Vagina (tissue), 2 donors: ENCODE data around the gene MLKL. TPM values are rescaled to one million over a fixed set of nuclear protein-coding genes. Genes with fewer than 3 reads are reported as not detected.

Experiments used
- DNase-seq, 2 donors: peaks; one replicate each; pipeline ENCODE4 v3.0.0-alpha.2; 2017; ENCODE audit errors: extremely low spot score in 2 of 2
- H3K27ac ChIP-seq: fragments of 200-600 bp; sonication (generic); one replicate; pipeline ENCODE4 v1.5.1; 2019
- H3K27me3 ChIP-seq: fragments of 200-600 bp; sonication (generic); one replicate; pipeline ENCODE4 v1.5.1; 2019
- H3K36me3 ChIP-seq, 2 donors: fragments of 200-600 bp; sonication (generic); one replicate each; pipeline ENCODE4 v1.5.1; 2017 to 2019
- H3K4me1 ChIP-seq: fragments of 200-600 bp; sonication (generic); one replicate; pipeline ENCODE4 v1.5.1; 2019
- H3K4me3 ChIP-seq, 2 donors: fragments of 200-600 bp; sonication (generic); 1 replicate in 1 of 2; 2 replicates in 1 of 2; pipeline ENCODE4 v1.5.1; 2016 to 2019
- H3K9me3 ChIP-seq: fragments of 200-600 bp; sonication (generic); one replicate; pipeline ENCODE4 v1.5.1; 2019
- POLR2A ChIP-seq, 2 donors: fragments of 450-650 bp; IDR thresholded peaks; one replicate each; pipeline ENCODE4 v1.6.1; 2017; ENCODE audit warnings: antibody characterized with exemption in 2 of 2, mild to moderate bottlenecking in 2 of 2, moderate library complexity in 2 of 2
- POLR2AphosphoS5 ChIP-seq, 2 donors: sonication (generic); formaldehyde crosslinking; IDR thresholded peaks; one replicate each; pipeline ENCODE4 v1.9.0; 2017; ENCODE audit warnings: antibody characterized with exemption in 2 of 2, mild to moderate bottlenecking in 2 of 2, low read depth in 1 of 2; ENCODE audit not compliant: insufficient read depth in 1 of 2
- intact Hi-C: fragments of 100-400 bp; cut with DNase I; formaldehyde crosslinking; loops from one replicate; pipeline ENCODE4 v1.15.1; 2023
- total RNA-seq: library from RNA; depleted of rRNA; stranded (reverse); fragments of >200 nt; gene quantifications from one replicate; pipeline ENCODE4 v1.2.3, GENCODE V29; 2016
- TF ChIP-seq, protein P1 (sequence below), 3 experiments: fragments of 450-650 bp in 2 of 3; fragments of 200-600 bp in 1 of 3; sonication (generic) in 1 of 3; IDR thresholded peaks; one replicate each; pipeline ENCODE4 v1.5.1; 2017 to 2019; ENCODE audit warnings: antibody characterized with exemption in 3 of 3, mild to moderate bottlenecking in 2 of 3, moderate library complexity in 2 of 3

MLKL gene
- total RNA-seq, 1 donor from 2014 or later, result 40.0 TPM

DNA sequence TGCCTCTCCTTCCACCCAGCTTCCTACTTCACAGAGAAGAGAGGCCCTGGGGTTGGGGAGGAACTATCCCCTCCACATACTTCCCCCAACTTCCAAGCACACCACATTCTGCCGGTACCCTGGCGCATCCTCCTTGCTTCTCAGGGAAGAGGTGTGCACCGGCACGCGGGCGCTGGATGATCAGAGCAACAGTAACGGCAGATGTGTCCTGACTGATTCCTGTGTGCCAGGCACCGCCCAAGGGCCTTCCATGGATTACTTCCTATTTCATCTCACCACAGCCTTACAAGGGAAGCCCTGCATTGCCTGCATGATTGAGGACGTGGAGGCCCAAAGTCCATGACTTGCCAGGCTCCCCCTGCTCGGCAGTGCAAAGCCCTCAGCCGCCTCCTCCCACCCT is 21.1 kb upstream of the MLKL start:
- intact Hi-C loops, result no loop called here
- Histone ChIP-seq H3K36me3 (no peaks in the 10 kb centered on the region), H3K27ac (no peak overlapping the region), H3K4me1 (no peaks in the 10 kb centered on the region), H3K4me3 (no peak overlapping the region), H3K27me3 (no peaks in the 10 kb centered on the region), H3K9me3 (no peaks in the 10 kb centered on the region)
- no peak for DNase-seq
- TF ChIP-seq, protein P1, sequence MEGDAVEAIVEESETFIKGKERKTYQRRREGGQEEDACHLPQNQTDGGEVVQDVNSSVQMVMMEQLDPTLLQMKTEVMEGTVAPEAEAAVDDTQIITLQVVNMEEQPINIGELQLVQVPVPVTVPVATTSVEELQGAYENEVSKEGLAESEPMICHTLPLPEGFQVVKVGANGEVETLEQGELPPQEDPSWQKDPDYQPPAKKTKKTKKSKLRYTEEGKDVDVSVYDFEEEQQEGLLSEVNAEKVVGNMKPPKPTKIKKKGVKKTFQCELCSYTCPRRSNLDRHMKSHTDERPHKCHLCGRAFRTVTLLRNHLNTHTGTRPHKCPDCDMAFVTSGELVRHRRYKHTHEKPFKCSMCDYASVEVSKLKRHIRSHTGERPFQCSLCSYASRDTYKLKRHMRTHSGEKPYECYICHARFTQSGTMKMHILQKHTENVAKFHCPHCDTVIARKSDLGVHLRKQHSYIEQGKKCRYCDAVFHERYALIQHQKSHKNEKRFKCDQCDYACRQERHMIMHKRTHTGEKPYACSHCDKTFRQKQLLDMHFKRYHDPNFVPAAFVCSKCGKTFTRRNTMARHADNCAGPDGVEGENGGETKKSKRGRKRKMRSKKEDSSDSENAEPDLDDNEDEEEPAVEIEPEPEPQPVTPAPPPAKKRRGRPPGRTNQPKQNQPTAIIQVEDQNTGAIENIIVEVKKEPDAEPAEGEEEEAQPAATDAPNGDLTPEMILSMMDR (IDR thresholded peaks at IDR 0.05), result no peak
- TF ChIP-seq POLR2A (IDR thresholded peaks at IDR 0.05), result no peak
- no peak for TF ChIP-seq POLR2AphosphoS5 (IDR thresholded peaks at IDR 0.05; ENCODE audit: insufficient read depth in 1 of 2, low read depth in 1 of 2)

DNA sequence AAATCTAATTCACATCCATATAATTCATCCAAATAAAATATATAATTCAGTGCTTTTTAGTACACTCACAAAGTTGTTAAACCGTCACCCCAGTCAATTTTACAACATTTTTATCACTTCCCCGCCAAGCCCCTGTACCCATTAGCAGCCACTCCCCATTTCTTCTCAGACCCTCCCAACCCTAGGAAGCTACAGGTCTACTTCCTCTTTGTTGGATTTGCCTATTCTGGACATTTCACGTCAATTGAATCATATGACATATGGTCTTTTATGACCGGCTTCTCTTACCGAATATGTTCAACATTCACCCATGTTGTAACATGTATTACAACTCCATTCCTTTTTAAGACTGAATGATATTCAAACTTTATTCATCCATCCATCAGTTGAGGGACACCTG is 19.9 kb upstream of the MLKL start:
- no peak overlapping the region for H3K27ac ChIP-seq
- intact Hi-C loops, result no loop called here
- H3K27me3 ChIP-seq, result no peaks in the 10 kb centered on the region

DNA sequence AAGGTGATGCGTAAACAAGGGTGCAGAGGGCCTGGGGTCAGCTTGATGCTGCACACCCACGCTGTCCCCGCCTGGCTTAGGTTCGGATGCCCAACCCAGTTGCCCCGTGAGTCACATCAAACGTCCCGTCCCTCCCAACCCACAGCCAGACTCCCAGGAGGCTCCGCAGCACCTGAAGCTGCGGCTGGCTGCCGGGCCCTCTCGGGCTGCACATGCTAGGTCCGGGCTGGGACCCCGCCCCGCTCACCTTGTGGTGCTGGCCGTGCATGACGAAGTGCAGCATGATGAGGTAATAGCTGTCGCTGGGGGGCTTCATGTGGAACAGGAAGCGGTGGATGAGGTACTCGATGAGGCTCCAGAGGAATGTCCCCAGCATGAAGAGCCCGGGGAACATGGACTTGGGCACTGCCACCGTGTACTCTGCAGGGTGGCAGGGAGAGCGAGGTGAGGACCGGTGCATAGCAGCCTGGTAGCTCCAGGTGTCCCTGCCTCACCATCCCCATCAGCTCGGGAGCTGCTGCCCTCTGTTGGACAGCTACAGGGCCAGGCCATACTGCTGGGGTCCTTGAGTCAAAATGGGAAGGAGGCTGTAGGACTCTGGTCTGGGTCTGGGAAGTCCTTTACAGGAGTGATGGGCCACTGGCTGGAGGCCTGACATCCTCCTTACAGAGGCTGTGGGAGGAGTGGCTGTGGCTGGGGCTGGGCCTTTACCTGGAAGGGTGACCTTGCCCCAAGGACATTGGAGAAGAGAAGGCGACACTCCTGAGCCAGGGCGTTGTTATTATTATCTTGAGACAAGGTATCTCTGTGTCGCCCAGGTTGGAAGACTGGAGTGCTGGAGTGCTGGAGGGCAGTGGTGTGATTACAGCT is 18.3 kb upstream of the MLKL start:
- no peak for DNase-seq
- no peaks in the 10 kb centered on the region for H3K36me3 ChIP-seq
- H3K27ac ChIP-seq, result no peak overlapping the region
- TF ChIP-seq POLR2A (IDR thresholded peaks at IDR 0.05), result no peak
- no peak for TF ChIP-seq POLR2AphosphoS5 (IDR thresholded peaks at IDR 0.05; ENCODE audit: insufficient read depth in 1 of 2, low read depth in 1 of 2)
- TF ChIP-seq, protein P1 (IDR thresholded peaks at IDR 0.05), result no peak
- H3K4me1 ChIP-seq, result no peaks in the 10 kb centered on the region
- no peaks in the 10 kb centered on the region for H3K27me3 ChIP-seq
- H3K9me3 ChIP-seq, result no peaks in the 10 kb centered on the region
- H3K4me3 ChIP-seq, result no peak overlapping the region
- intact Hi-C loops, result no loop called here

More for the DNA sequence above, 19.9 kb upstream of the MLKL start:
- DNase-seq, result no peak
- no peak overlapping the region for H3K4me3 ChIP-seq
- H3K4me1 ChIP-seq, result no peaks in the 10 kb centered on the region
- H3K9me3 ChIP-seq, result no peaks in the 10 kb centered on the region
- TF ChIP-seq POLR2A (IDR thresholded peaks at IDR 0.05), result no peak
- no peak for TF ChIP-seq POLR2AphosphoS5 (IDR thresholded peaks at IDR 0.05; ENCODE audit: insufficient read depth in 1 of 2, low read depth in 1 of 2)
- TF ChIP-seq, protein P1 (IDR thresholded peaks at IDR 0.05), result no peak
- H3K36me3 ChIP-seq, result no peaks in the 10 kb centered on the region

DNA sequence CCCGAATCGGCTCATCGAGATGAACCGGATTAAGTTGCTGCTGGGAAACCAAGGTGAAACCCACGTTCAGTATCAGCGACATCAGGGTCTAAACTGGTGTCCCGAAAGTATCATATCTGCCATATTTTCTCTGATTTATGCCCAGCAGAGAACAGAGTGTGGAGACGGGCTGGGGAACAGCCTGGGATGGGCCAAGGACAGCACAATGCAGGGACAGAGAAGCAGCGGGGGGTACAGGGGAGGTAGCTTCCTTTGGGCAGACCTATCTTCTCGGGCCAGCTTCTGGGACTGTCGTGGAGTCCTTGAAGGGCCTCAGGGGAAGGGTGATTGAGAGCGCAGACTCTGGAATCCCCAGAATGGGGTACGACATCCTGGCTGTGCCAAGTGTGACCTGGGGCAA is 17.5 kb upstream of the MLKL start:
- intact Hi-C loops, result no loop called here

More for the DNA sequence above, 17.5 kb upstream of the MLKL start:
- no peak for DNase-seq
- Histone ChIP-seq H3K4me3 (no peak overlapping the region), H3K27me3 (no peaks in the 10 kb centered on the region), H3K4me1 (no peaks in the 10 kb centered on the region), H3K36me3 (no peaks in the 10 kb centered on the region), H3K27ac (no peak overlapping the region), H3K9me3 (no peaks in the 10 kb centered on the region)
- TF ChIP-seq, protein P1 (IDR thresholded peaks at IDR 0.05), result no peak
- TF ChIP-seq POLR2AphosphoS5 (IDR thresholded peaks at IDR 0.05; ENCODE audit: insufficient read depth in 1 of 2, low read depth in 1 of 2) (no peak), POLR2A (IDR thresholded peaks at IDR 0.05) (no peak)
